Activated naive CD4-positive, alpha-beta T cell treated with anti-CD3 and anti-CD28 coated beads, Interleukin-2, amount 50 U/mL, for 72 hours (primary cell): ENCODE measurements around the gene CGNL1. TPM values are rescaled to one million over a fixed set of nuclear protein-coding genes. Genes with fewer than 3 reads are reported as not detected.

Experiments
- ATAC-seq, 2 donors: fragments of 150-1000 bp; cut with Tn5 transposase; 2 replicates each; pipeline ENCODE4 v1.10.0; 2021; ENCODE audit warnings: mild to moderate bottlenecking in 2 of 2, moderate library complexity in 2 of 2
- DNase-seq, 2 donors: peaks; one replicate each; pipeline ENCODE4 v3.0.0; 2021 to 2022; ENCODE audit warnings: low spot score in 2 of 2
- H3K27ac Mint-ChIP-seq, 2 donors: one replicate each; pipeline ENCODE4 v1.8.0; 2022; ENCODE audit warnings: mild to moderate bottlenecking in 2 of 2, mixed read lengths in 2 of 2
- H3K36me3 Mint-ChIP-seq, 2 donors: one replicate each; pipeline ENCODE4 v1.8.0; 2022; ENCODE audit warnings: mixed read lengths in 2 of 2
- H3K9me3 Mint-ChIP-seq, 2 donors: one replicate each; pipeline ENCODE4 v1.8.0; 2022; ENCODE audit warnings: mixed read lengths in 2 of 2
- total RNA-seq, 2 donors: library from RNA; stranded (reverse); gene quantifications; one replicate each; pipeline ENCODE4 v1.2.3, GENCODE V29; 2022

Gene CGNL1
- total RNA-seq, 2 donors from 2014 or later: not detected

DNA sequence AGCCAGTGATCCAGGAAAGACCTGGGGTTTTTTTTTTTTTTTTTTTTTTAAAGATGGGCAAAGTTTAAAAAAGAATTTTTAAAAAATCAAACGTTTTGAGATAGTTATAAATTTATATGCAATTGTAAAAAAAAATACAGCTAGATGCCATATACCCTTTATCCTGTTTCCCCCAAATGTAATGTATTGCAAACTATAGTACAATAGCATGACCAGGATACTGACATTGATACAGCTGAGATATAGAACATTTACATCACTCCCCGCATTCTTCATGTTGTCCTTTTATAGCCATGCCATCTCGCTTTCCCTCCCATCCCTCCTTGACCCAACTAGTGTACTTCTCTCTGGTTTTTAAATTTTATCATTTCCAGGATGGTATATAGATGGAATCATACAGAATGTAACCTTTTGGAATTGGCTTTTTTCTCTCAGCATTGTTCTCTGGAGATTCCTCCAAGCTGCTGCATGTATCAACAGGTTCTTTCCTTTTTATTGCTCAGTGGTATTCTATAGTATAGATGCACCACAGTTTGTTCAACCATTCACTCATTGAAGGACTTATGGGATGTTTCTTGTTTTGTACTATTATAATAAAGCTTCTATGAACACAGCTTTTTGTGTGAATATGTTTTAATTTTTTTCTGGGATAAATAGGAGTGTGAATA lies 104.9 kb downstream of the CGNL1 start:
- Mint-ChIP-seq H3K9me3 (no peaks in the 10 kb centered on the region), H3K27ac (no peak overlapping the region), H3K36me3 (no peaks in the 10 kb centered on the region)
- no peak for DNase-seq
- no peak for ATAC-seq

DNA sequence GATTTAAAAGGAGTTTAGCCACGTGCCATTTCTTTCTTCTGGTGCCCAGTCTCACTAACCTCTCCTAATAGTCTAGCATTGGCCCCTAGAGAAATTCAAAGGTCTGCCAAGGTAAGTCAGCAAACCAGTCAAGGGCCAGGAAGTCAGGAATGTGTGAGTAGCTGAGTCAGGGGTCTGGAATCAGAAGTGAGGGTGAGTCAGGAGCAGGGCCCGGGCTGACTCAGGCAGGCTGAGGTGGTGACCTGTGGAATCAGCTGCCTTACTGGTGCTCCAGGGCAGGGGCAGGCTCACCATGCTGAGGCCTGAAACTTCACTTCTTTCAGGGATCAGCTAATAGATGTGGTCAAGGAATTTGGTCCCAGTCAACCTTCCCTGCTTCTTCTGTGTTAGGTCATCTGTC lies 109.6 kb downstream of the CGNL1 start:
- ATAC-seq: no peak
- Mint-ChIP-seq H3K27ac (no peak overlapping the region), H3K36me3 (no peaks in the 10 kb centered on the region), H3K9me3 (no peaks in the 10 kb centered on the region)
- DNase-seq: no peak

DNA sequence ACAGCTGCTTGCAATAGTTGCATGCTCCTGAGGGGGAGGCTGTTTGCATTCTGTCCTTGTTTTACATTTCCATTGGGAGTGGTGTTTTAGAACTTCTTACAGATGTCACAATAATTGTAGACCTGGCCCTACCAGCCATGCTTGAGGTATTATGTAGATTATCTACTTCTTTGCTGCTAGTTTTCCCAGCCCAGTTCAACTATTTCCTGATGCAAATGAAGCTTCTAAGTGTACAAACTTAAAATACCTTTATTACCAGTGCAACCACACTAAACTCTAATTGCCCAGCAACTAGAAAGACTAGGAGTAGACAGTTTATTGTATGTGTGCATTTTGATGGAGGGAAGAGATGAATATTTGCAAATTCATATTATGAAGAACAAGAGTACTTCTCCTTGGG lies 110.5 kb downstream of the CGNL1 start:
- Mint-ChIP-seq H3K27ac (no peak overlapping the region), H3K9me3 (no peaks in the 10 kb centered on the region), H3K36me3 (no peaks in the 10 kb centered on the region)
- ATAC-seq: no peak
- DNase-seq: no peak

DNA sequence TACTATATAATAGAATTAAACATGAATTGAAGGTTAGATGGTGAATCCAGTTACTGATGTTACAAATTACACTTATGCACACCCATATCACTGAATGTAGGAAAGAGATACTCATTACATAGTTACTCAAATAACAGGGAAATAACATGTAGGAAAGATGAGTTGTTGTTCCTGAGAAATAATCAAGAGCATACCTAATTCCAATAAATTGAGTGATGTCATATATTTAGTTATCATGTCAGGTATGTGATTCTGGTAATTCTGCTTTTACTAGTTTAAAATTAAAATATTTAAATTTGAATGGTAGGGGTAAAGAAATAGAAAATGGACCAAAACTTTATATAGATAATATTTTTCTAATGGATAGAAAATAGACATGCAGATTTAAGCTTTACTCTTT lies 112.8 kb downstream of the CGNL1 start:
- no peak for ATAC-seq
- Mint-ChIP-seq H3K9me3 (no peaks in the 10 kb centered on the region), H3K36me3 (no peaks in the 10 kb centered on the region), H3K27ac (no peak overlapping the region)
- DNase-seq: no peak

DNA sequence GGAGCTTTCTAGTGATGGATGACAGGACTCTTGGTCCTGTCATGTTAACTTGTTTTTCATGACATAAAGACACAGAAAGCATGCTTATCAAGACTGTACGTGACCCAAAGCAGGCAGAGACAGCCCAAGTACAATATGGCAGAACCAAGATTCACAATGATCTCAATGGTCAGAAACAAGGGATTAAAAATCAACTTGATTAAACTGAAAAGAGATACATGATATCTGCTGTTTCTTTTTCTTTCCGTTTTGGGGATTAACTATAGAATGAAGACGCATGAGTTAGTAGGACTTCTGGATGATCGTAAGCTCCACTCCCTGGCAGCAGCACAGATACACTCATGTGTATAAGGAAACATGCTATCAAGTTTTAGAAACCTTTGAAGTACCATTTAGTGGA lies 117.0 kb downstream of the CGNL1 start:
- Mint-ChIP-seq H3K36me3 (no peaks in the 10 kb centered on the region), H3K9me3 (no peaks in the 10 kb centered on the region), H3K27ac (no peak overlapping the region)
- DNase-seq (no peak), ATAC-seq (no peak)

DNA sequence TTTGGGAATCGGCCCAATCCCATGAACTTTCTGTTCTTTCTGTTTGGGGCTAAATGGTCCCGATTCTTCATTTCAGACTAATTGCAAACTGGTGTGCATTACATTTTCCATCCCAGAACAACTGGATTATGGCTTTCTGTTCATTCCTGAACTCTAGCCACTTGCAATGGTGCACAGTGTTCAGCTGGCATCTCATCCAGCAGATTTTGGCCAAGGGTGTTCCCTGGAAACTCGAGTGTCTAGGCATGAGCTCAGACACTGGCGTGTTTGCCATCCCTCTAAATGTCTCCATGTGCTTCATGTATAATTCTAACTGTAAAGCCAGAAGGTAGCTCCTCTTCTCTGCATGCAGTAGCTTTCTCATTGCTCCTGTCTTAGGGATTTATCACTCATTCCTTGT lies 118.3 kb downstream of the CGNL1 start:
- no peak for ATAC-seq
- H3K9me3 Mint-ChIP-seq: no peaks in the 10 kb centered on the region
- H3K27ac Mint-ChIP-seq: no peak overlapping the region
- H3K36me3 Mint-ChIP-seq: no peaks in the 10 kb centered on the region
- DNase-seq: no peak

DNA sequence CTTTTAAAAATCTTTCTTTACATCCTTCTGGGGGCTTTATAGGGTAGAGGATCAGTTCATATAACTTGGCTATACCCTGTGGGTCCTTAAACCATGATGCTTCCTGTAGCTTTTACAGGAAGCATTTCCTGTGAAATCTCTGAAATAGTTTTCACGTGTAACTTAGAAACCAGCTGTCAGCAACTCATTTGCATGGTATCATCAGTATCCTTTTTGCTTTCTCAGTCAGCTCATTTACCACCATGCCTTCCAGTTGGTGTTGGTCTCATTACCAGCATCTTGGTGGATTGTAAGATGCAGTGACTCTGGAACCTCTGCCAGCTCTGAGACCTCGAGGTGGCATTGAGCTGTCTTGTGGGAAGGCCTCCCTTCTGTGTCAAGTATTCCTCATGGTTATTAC lies 118.7 kb downstream of the CGNL1 start:
- no peaks in the 10 kb centered on the region for H3K36me3 Mint-ChIP-seq
- H3K9me3 Mint-ChIP-seq: no peaks in the 10 kb centered on the region
- H3K27ac Mint-ChIP-seq: no peak overlapping the region
- ATAC-seq (no peak), DNase-seq (no peak)

DNA sequence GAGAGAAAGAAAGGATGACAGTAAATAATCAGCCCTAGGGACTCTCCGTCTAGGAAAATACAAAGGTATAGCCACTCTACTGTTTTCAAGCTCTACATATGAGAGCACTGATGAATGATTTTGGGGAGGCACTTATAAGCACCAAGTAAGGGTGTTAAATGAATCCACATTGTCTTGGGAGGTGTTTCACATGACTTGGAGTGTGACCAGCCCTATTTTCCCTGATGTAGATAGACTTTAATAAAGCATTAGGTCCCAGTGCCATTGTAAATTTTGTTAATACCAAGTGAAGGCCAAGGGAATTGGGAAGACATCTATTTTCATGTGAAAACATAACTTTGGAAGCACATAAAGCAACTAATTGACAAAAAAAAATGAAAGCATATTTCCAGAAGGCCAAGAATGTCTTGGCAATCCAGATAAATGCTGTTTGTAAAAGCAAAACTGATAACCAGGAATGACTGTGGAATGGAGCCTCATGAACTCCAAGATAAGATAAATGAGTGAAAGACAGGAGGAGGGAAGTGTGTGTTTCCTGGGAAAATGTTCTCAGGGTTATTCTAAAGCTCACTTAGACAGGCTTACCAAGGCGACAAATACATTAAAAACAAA lies 119.4 kb downstream of the CGNL1 start:
- H3K36me3 Mint-ChIP-seq: no peaks in the 10 kb centered on the region

DNA sequence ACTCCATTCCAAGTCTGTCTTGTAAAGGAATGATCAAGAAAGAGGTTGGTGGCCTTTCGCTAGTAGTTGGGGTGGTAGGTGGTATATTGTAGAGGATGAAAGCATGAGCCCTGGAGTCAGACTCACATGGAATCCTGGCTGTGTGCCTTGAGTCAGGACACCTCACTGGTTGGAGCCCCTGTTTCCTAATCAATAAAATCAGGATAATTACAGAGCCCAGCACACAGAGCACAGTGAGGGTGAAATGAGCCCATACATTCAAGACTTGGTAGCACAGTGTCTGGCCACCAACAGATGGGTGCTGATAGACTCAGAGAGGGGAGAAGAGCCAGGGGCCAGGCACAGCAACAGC lies 120.3 kb downstream of the CGNL1 start:
- ATAC-seq (no peak), DNase-seq (no peak)
- Mint-ChIP-seq H3K9me3 (no peaks in the 10 kb centered on the region), H3K27ac (no peak overlapping the region), H3K36me3 (no peaks in the 10 kb centered on the region)

More for the DNA sequence above, 119.4 kb downstream of the CGNL1 start:
- H3K27ac Mint-ChIP-seq: no peak overlapping the region
- DNase-seq (no peak), ATAC-seq (no peak)
- H3K9me3 Mint-ChIP-seq: no peaks in the 10 kb centered on the region

DNA sequence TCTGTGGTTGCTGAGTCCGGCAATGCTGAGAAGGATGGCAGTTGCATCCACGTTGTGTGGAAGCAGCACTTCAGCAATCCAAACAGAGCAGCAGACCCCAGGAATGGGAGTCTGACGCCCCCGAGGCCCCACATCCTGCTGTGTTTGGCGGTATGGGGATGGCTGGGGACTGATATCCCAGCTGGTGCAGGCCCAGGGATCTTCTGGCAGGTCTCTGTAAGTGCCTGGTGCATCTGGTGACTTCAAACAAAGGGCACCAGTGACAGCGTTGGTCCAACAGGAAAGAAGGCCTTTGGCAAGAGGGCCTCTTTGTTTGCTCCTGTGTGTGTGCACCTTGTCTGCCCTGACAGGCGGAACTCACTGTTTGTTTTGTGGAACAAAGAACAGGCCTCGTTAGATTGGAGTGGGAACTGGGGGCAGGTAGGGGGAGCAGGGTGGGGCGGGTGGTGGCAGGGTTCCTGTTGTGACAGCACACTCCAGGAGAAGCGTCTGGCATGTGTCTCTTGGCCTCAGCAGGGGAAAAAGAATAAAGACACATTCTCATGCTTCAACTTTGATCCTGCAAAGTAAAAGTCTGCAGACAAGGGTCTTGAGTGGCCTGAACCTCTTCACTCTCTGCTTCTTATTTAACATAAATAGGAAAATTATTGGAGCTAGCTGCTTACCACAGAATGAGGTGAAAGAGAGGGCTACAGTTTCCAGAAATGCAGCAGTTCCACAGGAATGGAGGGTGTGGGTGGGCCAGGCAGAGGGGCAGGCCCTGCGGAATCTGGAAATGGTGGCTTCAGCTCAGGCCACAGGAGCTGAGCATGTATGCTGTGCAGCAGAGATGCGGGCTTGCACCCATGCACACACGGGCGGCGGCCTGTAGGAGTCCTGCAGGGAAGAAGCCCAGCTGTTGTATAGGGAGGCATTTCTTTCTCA lies 120.9 kb downstream of the CGNL1 start:
- Mint-ChIP-seq H3K36me3 (no peaks in the 10 kb centered on the region), H3K9me3 (no peaks in the 10 kb centered on the region), H3K27ac (no peak overlapping the region)
- DNase-seq (no peak), ATAC-seq (no peak)

DNA sequence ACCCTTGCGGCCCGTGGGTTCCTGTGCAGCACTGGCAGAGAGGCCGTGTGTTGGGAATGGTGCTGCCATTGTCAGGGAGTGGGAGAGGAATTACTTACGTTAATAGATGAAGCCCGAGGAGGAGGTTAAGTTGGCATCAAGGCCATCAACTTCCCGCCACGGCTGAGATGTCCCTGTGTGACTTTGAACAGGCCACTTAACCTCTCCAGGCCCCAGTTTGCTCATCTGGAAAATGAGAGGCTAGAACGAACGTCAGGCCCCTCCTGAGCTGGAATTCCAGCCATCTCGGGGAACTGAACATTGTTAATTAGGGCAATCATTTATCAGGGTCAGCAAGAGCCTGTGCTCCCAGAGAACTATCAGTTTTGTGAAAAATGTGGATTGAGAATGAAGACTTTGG lies 124.0 kb downstream of the CGNL1 start:
- H3K36me3 Mint-ChIP-seq: no peaks in the 10 kb centered on the region

DNA sequence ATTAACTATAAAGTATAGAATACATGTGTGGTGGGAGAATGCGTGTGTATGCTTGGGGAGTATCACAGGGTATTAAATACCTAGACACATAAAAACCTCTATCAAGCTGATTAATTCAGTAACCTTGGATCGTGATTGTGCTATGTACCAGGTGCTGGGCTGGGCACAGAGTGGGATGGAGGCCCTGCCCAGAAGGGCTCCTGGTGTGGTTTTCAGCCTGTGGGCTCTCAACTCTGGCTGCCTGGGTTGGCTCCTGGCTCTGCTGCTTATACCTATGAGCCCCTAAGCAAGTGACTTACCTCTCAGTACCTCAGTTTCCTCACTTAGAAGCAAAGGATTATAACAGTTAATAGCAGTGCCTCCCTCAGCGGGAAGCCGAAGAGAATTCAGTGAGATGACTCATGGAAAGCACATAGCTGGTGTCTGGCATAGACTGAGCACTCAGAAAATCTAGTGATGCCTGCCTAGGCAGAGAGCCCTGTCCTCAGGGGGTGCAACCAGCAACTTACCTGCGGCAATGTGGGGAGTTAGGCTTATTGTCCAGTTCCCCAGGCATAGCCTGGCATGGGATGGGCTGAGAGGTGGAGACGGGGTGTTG lies 124.8 kb downstream of the CGNL1 start:
- H3K27ac Mint-ChIP-seq: no peak overlapping the region
- no peaks in the 10 kb centered on the region for H3K9me3 Mint-ChIP-seq
- no peaks in the 10 kb centered on the region for H3K36me3 Mint-ChIP-seq
- ATAC-seq (no peak), DNase-seq (no peak)

More for the DNA sequence above, 124.0 kb downstream of the CGNL1 start:
- ATAC-seq: no peak
- Mint-ChIP-seq H3K9me3 (no peaks in the 10 kb centered on the region), H3K27ac (no peak overlapping the region)
- no peak for DNase-seq

DNA sequence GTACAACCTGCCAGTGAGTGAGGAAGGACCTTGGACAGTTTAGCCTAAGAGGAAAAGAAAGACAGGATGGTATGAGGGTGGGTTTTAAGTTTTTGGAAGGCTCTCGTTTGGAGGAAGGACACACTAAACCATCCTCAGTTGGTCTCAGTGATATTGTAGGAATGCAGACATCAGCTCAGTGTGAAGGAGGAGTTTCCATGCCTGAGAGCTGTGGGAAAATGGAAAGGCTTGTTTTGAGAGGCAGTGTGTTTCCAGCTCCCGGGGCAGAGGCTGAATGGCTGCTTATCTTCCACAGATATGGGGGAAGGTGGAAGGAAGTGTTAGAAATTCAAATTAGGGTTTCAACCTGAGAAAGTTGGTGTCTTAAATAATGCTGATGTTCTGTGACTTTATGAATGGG lies 125.8 kb downstream of the CGNL1 start:
- no peaks in the 10 kb centered on the region for H3K9me3 Mint-ChIP-seq

DNA sequence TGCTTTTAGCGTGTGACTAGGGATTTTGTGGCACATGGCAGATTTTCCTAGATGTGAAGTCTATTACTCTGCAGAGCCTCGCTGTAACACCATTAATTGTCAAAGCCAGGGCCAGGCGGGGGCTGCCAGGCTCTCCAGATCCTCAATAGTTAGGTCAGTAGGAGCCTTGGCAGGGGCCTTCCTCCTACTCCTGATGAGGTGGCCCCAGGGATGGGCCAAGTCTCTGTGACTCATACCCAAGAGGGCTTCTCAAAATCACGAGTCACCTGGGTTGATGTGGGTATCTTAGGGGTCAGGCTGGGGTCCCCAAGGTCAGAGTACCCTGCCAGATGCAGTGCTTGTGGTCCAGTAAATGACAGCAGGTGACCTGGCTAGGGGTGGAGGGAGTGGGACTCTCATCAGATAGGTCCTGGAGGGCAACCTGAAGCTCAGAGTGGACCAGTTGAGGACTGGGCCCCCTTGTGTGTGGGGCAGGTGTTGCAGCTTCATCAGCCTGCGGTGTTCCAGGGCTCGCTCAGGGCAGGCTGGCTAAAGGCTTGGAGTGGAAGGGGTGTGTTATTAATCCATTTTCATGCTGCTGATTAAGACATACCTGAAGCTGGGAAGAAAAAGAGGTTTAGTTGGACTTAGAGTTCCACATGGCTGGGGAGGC lies 126.9 kb downstream of the CGNL1 start:
- H3K36me3 Mint-ChIP-seq: no peaks in the 10 kb centered on the region
- DNase-seq (peak in 1 of 2 donors; percentile 6), ATAC-seq (peak; percentile 16 to 37)
- H3K9me3 Mint-ChIP-seq: no peaks in the 10 kb centered on the region
- H3K27ac Mint-ChIP-seq: no peak overlapping the region

More for the DNA sequence above, 125.8 kb downstream of the CGNL1 start:
- H3K36me3 Mint-ChIP-seq: no peaks in the 10 kb centered on the region
- DNase-seq: no peak
- ATAC-seq: no peak
- no peak overlapping the region for H3K27ac Mint-ChIP-seq

DNA sequence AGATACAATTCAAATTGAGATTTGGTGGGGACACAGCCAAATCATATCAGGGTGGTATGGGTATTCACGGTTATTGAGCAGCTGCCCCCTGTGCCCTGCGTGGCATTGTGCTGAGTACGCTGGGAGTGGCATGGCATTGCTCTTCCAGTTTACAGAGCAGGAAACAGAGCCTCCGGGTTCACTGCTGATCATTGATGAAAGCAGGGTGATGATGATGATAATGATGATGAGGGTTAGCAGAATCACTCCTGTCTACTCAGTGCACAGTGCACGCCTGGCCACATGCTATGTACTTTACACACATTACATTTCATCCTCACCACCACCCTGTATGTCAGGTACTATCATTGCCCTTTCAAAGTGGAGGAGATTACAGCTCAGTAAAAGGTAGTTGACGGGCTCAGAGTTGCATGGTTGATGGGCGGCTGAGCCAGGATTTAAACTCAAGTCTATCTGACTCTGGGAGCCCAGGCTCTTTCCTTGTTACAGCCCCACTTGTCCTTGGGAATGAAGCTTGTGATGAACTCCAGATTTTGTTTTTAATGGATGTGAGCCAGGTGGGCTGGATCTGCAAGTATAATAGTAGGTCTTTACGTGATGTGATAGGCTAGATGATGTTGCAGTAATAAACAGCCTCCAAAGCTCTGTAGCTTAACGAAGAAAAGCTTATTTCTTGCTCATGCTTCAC lies 127.8 kb downstream of the CGNL1 start:
- Mint-ChIP-seq H3K9me3 (no peaks in the 10 kb centered on the region), H3K27ac (no peak overlapping the region), H3K36me3 (no peaks in the 10 kb centered on the region)
- DNase-seq (no peak), ATAC-seq (no peak)

DNA sequence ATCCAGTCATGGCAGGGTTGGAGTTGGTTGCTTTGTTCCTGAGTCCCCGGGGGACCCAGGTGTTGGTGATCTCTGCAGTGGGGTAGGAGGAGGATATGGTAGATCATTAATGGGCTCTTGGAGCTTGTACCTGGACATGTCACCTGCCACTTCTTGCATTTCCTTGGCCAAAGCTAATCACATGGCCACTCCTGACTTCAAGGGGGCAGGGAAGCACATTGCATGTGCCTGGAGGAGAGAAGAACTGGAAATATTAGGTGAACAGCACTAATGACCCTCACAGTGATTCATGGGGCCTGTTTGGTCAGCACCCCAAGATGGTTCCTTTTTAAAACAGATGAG lies 128.3 kb downstream of the CGNL1 start:
- DNase-seq: no peak
- H3K36me3 Mint-ChIP-seq: no peaks in the 10 kb centered on the region
- no peaks in the 10 kb centered on the region for H3K9me3 Mint-ChIP-seq

More for the DNA sequence above, 128.3 kb downstream of the CGNL1 start:
- H3K27ac Mint-ChIP-seq: no peak overlapping the region
- ATAC-seq: no peak
